Measurements from ENCODE around the gene EMX2.

Gene EMX2

GRCh38 chr10:117545141-117546019, 2.8 kb downstream of the EMX2 start:
- DNase-seq, result no peak

- no peak for DNase-seq
Measured at GRCh38 chr10:117546020-117546580, 3.6 kb downstream of the EMX2 start.

- no peak for DNase-seq
Measured at GRCh38 chr10:117546581-117547015, 4.1 kb downstream of the EMX2 start.

- no peak for DNase-seq
Measured at GRCh38 chr10:117547016-117547715, 4.6 kb downstream of the EMX2 start.

- no peak for DNase-seq
Measured at GRCh38 chr10:117547716-117548668, 5.4 kb downstream of the EMX2 start.

GRCh38 chr10:117549100-117549585, 6.6 kb downstream of the EMX2 start:
- DNase-seq, result no peak

- DNase-seq, result no peak
Measured at GRCh38 chr10:117550076-117550475, 7.5 kb downstream of the EMX2 start.

GRCh38 chr10:117550599-117551329, 8.2 kb downstream of the EMX2 start:
- DNase-seq, result no peak

GRCh38 chr10:117551330-117552155, 9.0 kb downstream of the EMX2 start:
- DNase-seq, result no peak

GRCh38 chr10:117552156-117552631, 9.6 kb downstream of the EMX2 start:
- DNase-seq, result no peak

GRCh38 chr10:117552701-117553141, 10.2 kb downstream of the EMX2 start:
- DNase-seq, result no peak

- DNase-seq, result no peak
Measured at GRCh38 chr10:117553142-117553814, 10.7 kb downstream of the EMX2 start.

- DNase-seq, result no peak
Measured at GRCh38 chr10:117553815-117554172, 11.2 kb downstream of the EMX2 start.

- no peak for DNase-seq
Measured at GRCh38 chr10:117554241-117554814, 11.8 kb downstream of the EMX2 start.

GRCh38 chr10:117555017-117555416, 12.5 kb downstream of the EMX2 start:
- DNase-seq, result no peak

GRCh38 chr10:117555863-117556262, 13.3 kb downstream of the EMX2 start:
- DNase-seq, result no peak

- DNase-seq, result no peak
Measured at GRCh38 chr10:117556356-117556755, 13.8 kb downstream of the EMX2 start.

GRCh38 chr10:117559712-117560111, 17.2 kb downstream of the EMX2 start:
- no peak for DNase-seq

- DNase-seq, result no peak
Measured at GRCh38 chr10:117560942-117561341, 18.4 kb downstream of the EMX2 start.

GRCh38 chr10:117562220-117562619, 19.7 kb downstream of the EMX2 start:
- DNase-seq, result no peak
